Measurements from ENCODE around the gene PACS1. TPM values are rescaled to one million over a fixed set of nuclear protein-coding genes. Genes with fewer than 3 reads are reported as not detected.
A peak's percentile ranks its signal among the peaks of the same experiment; 100 is the strongest.

PACS1 gene
- total RNA-seq, 2 experiments from 2014 or later: 109 TPM

DNA sequence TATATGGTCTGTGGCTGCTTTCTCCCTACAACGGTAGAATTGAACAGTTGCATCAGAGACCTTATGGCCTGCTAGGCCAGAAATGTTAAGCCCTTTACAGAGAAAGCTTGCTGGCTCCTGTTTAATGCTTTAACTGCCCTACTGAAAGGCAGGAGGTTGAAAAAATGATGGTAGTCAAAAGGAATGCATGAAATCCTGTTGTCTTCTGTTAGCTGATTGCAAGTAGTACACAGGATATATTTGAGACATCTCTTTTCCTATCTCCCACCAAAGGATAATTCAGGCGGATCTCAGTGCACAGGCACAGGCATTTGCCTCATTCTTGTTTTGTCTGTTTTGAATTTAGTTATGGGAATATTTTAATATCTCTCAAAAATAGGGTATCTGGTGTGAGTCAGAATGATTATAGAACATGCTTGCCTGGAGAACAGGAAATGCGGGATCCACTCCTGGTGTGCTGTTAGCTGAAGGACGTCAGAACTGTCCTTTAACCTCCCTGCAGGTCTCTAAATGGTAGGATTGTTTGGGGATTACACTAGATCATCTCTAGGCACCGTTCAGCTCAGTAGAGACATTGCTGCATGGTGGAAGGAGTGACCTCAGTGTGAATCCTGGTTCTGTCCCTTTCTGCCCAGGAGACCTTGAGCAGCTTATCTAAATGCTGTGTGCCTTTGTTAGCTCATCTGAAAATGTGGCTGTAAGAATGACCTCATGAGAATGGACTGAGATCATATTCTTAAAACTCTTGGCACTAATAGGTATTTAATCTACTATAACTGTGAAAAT, 49.5 kb downstream of the PACS1 start:
- Mint-ChIP-seq H3K4me3 (no peak overlapping the region), H3K27ac (no peak overlapping the region), H3K36me3 (ENCODE audit: low read depth) (peaks cover 7% of the 10 kb centered on the region), H3K4me1 (peaks cover 81% of the 10 kb centered on the region), H3K27me3 (no peaks in the 10 kb centered on the region), H3K9me3 (no peaks in the 10 kb centered on the region)
- DNase-seq: no peak
- ChIA-PET CTCF (interaction anchor here (0.7 to 1.9 kb wide), 5 partner anchors 12 to 44 kb away, joined by 3 to 7 read pairs (median 5); no protein-coding TSS in a partner anchor), POLR2A (interaction anchor here (0.6 kb wide), 1 partner anchor 64 kb away, joined by 3 read pairs; no protein-coding TSS in a partner anchor)

DNA sequence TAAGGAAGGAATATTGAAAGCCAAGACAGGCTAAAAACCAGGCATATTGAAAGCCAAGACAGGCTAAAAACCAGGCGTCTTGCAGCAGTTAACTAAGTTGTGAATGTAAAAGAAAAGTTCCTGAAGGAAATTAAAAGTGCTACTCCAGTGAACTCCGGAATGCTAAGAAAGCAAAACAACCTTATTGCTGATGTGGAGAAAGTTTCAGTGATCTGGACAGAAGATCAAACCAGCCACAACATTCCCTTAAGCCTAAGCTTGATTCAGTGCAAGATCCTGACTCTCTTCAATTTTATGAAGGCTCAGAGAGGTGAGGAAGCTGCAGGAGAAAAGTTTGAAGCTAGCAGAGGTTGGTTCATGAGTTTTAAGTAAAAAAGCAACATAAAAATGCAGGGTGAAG, 51.4 kb downstream of the PACS1 start:
- Mint-ChIP-seq H3K4me1 (peaks cover 81% of the 10 kb centered on the region), H3K4me3 (no peak overlapping the region), H3K27ac (no peak overlapping the region), H3K36me3 (ENCODE audit: low read depth) (peaks cover 7% of the 10 kb centered on the region), H3K9me3 (no peaks in the 10 kb centered on the region), H3K27me3 (no peaks in the 10 kb centered on the region)
- ChIA-PET POLR2A (no interaction called here), CTCF (interaction anchor here (1.2 kb wide), 1 partner anchor 18 kb away, joined by 3 read pairs; no protein-coding TSS in a partner anchor)
- DNase-seq: no peak

DNA sequence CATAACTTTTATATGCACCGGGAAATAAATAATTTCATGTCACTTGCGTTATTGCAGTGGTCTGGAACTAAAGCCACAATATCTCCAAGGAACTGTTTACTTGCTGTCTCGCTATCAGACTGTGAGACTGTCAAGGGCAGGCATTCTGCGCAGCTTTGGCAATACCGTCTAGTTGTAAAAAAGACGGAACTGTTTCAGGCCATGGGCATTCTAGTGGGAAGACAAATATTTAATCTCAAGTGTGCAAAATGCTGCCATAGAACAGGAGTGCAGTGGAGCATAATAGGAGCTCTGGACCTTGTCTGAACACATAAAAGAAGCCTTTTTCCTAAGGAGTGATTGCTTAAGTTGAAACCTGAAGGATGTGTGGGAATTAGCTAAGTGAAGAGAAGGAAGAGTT, 53.8 kb downstream of the PACS1 start:
- Mint-ChIP-seq H3K27me3 (no peaks in the 10 kb centered on the region), H3K36me3 (ENCODE audit: low read depth) (peaks cover 5% of the 10 kb centered on the region), H3K4me1 (peaks cover 74% of the 10 kb centered on the region), H3K27ac (no peak overlapping the region), H3K4me3 (no peak overlapping the region), H3K9me3 (no peaks in the 10 kb centered on the region)
- CTCF ChIA-PET: interaction anchor here (0.6 to 1.4 kb wide), 2 partner anchors 11 to 20 kb away, joined by 3 to 4 read pairs; no protein-coding TSS in a partner anchor
- DNase-seq: no peak
- POLR2A ChIA-PET: no interaction called here

DNA sequence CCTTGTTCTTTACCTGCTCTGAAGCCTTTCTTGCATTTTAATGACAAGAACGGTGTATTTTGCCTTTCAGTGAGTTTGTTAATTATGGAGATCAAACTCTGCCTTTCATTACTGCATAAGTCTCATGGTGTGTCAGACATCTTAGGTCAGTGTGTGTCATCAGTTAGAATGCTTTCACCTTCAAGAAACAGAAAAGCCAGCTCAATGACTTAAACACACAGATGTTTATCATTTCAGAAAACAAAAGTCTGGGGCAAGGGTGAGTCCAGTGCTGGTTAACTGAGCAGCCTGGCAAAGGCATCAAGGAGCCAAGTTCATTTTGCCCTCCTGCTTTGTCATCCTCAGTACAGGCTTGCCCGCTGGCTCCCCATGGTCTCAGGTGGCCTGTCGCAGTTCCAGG, 54.5 kb downstream of the PACS1 start:
- Mint-ChIP-seq H3K9me3 (no peaks in the 10 kb centered on the region), H3K27me3 (no peaks in the 10 kb centered on the region), H3K4me1 (peaks cover 67% of the 10 kb centered on the region), H3K36me3 (ENCODE audit: low read depth) (peaks cover 5% of the 10 kb centered on the region), H3K27ac (peak overlapping the region; percentile 26), H3K4me3 (no peak overlapping the region)
- ChIA-PET POLR2A (no interaction called here), CTCF (interaction anchor here (0.6 to 1.4 kb wide), 2 partner anchors 11 to 21 kb away, joined by 3 to 4 read pairs; no protein-coding TSS in a partner anchor)
- no peak for DNase-seq

DNA sequence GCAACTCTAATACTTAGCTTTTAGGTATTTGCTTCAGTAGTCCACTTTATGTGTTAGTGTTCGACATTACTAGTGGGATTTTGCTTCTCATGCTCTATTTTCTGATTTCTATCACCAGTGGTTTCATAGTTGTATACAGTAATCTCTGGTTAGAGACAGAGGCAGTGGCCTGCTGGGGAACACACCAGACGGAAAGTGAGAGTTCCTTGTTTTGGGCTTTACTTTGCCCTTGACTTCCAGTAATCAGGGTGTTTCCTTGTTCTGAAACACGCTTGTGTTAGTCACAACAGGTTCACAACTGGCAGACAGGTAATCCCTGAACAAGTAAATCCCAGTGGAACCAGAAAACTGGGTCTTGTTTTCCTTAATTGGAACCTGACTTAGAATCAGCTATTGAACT, 56.0 kb downstream of the PACS1 start:
- POLR2A ChIA-PET: no interaction called here
- peaks cover 66% of the 10 kb centered on the region for H3K4me1 Mint-ChIP-seq
- H3K36me3 Mint-ChIP-seq (ENCODE audit: low read depth): peaks cover 1% of the 10 kb centered on the region
- no peak for DNase-seq
- CTCF ChIA-PET: interaction anchor here (0.9 to 2.6 kb wide), 4 partner anchors 10 to 58 kb away, joined by 3 to 7 read pairs (median 4); no protein-coding TSS in a partner anchor
- peak overlapping the region; percentile 95 for H3K27ac Mint-ChIP-seq
- H3K27me3 Mint-ChIP-seq: no peaks in the 10 kb centered on the region
- H3K4me3 Mint-ChIP-seq: peak overlapping the region; percentile 63
- no peaks in the 10 kb centered on the region for H3K9me3 Mint-ChIP-seq

DNA sequence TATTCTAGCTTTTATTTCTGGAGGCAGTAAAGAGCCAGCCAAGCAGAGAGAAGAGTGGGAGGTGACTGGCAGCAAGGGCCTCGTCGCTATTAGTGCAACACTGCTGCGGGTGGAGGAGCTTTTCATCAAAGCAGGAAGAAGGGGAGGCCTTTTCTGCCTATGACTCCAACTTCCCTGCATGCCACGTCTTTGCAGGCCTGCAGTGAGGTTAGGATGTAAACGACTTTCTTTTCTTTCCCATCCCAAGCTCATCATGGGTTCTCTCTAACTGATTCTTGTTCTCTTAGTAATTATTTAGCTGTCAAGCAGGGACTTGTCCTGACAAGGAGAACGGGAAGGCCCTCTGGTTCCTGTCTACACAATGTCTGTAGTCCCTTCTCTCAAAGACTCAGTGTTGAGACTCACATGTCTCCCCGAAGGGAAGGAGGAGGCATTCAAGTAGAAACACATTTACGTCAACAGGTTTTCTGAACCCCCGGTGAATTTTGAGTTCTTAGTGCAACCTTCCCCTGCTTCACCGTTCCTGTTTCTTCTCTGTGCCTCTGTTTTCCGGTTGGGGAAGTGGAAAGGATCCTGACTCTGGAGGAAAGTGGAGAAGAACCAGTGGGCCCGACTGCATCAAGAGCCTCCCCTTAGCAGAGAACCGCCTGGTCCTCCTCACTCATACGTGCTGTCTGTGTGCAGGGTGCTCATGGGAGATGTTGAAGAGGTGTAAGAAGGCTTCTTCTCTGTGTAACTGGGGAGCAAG, 56.9 kb downstream of the PACS1 start:
- Mint-ChIP-seq H3K4me3 (peak overlapping the region; percentile 63), H3K36me3 (ENCODE audit: low read depth) (no peaks in the 10 kb centered on the region), H3K4me1 (peaks cover 68% of the 10 kb centered on the region), H3K9me3 (no peaks in the 10 kb centered on the region), H3K27ac (peak overlapping the region; percentile 95), H3K27me3 (no peaks in the 10 kb centered on the region)
- ChIA-PET CTCF (interaction anchor here (0.7 to 2.6 kb wide), 6 partner anchors 8 to 59 kb away, joined by 3 to 7 read pairs (median 4); no protein-coding TSS in a partner anchor), POLR2A (no interaction called here)
- peak; percentile 70 for DNase-seq

DNA sequence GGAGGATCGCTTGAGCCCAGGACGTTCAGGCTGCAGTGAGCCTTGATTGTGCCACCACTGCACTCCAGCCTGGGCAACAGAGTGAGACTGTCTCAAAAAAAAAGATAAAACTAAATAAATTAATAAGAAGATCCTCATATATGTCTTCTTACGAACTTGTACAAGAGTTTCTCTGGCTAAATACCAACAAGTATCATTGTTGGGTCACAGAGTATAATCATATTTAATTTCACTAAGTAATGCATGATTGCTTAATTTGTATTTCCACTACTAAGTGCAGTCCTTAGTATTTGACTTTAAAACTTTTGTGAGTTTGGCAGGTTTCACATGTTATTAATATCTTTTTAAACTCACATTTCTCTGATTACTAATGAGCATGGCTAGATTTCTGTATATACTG, 60.9 kb downstream of the PACS1 start:
- H3K4me3 Mint-ChIP-seq: no peak overlapping the region
- H3K27ac Mint-ChIP-seq: no peak overlapping the region
- CTCF ChIA-PET: no interaction called here
- H3K4me1 Mint-ChIP-seq: peaks cover 52% of the 10 kb centered on the region
- no peaks in the 10 kb centered on the region for H3K27me3 Mint-ChIP-seq
- POLR2A ChIA-PET: no interaction called here
- DNase-seq: no peak
- no peaks in the 10 kb centered on the region for H3K36me3 Mint-ChIP-seq (ENCODE audit: low read depth)
- H3K9me3 Mint-ChIP-seq: no peaks in the 10 kb centered on the region

DNA sequence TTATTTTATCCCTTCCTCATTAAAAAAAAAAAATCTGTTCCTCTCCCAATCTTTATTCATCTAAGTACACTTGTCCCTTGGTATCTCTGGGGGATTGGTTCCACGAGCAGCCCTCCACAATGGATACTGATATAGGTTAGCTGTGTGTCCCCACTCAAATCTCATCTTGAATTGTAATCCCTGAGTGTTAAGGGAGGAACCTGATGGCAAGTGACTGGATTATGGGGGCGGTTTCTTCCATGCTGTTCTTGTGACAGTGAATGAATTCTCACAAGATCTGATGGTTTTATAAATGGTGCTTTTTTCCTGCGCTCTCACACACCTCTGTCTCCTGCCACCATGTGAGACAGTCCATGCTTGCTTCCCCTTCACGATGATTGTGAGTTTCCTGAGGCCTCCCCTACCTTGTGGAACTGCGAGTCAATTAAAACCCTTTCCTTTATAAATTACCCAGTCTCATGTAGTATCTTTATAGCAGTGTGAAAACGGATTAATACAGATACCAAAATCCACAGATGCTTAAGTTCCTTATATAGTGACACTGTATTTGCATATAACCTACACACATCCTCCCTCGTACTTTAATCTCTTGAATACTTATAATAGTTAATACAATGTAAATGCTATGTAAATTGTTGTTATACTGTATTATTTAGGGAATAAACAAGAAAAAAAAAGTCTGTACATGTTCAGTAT, 62.0 kb downstream of the PACS1 start:
- Mint-ChIP-seq H3K27me3 (no peaks in the 10 kb centered on the region), H3K27ac (no peak overlapping the region), H3K4me3 (no peak overlapping the region), H3K4me1 (peaks cover 47% of the 10 kb centered on the region), H3K36me3 (ENCODE audit: low read depth) (no peaks in the 10 kb centered on the region), H3K9me3 (no peaks in the 10 kb centered on the region)
- POLR2A ChIA-PET: no interaction called here
- no peak for DNase-seq
- CTCF ChIA-PET: no interaction called here

DNA sequence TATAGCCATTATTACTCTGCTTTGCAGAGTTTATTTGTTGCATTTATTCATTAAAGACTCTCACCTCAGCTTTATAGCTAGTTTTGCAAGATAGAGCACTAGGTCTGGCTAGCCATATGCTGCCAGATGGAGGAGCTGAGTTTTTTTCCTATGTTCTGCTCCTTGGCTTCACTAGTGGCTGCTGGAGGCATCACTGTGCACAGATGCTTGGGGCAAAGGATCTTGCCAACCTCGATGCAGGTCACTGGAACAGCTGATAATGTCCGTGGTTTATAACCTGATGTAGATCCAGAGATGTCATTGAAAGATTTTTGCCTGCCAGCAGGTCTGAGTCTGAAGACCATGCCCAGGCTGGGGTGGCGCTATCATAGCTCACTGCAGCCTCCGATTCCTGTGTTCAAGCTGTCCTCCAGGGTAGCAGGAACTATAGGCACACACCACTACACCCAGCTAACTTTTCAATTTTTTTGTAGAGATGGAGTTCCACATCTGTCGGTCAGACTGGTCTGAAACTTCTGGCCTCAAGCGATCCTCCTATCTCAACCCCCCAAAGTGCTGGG, 63.2 kb downstream of the PACS1 start:
- no peak for DNase-seq
- H3K27ac Mint-ChIP-seq: peak overlapping the region; percentile 41
- no peaks in the 10 kb centered on the region for H3K9me3 Mint-ChIP-seq
- H3K27me3 Mint-ChIP-seq: no peaks in the 10 kb centered on the region
- ChIA-PET POLR2A (no interaction called here), CTCF (interaction anchor here (1.1 to 1.4 kb wide), 2 partner anchors 15 to 65 kb away, joined by 3 to 4 read pairs; no protein-coding TSS in a partner anchor)
- no peak overlapping the region for H3K4me3 Mint-ChIP-seq
- no peaks in the 10 kb centered on the region for H3K36me3 Mint-ChIP-seq (ENCODE audit: low read depth)
- H3K4me1 Mint-ChIP-seq: peaks cover 42% of the 10 kb centered on the region

DNA sequence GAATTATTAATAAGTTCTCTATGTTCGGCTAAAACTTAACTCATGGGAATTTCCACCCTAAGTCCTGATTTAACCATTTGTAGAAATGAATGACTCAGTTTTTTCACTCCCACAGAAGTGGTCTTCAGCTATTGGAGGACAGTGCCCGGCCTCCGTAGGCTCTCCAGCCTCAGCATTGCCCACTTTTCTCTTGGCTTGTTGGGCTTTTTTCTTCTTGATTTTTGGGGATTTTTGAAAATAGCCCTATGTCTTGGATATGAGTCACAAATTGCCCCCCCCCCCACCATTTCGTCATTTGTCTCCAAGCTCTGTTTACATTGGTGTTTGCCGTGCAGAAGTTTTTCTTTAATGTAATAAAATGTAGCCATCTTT, 66.7 kb downstream of the PACS1 start:
- no peak for DNase-seq
- peaks cover 33% of the 10 kb centered on the region for H3K4me1 Mint-ChIP-seq
- no peaks in the 10 kb centered on the region for H3K9me3 Mint-ChIP-seq
- CTCF ChIA-PET: interaction anchor here (0.6 to 1.7 kb wide), 2 partner anchors 21 to 122 kb away, joined by 5 read pairs; no protein-coding TSS in a partner anchor
- peaks cover 2% of the 10 kb centered on the region for H3K36me3 Mint-ChIP-seq (ENCODE audit: low read depth)
- H3K27me3 Mint-ChIP-seq: no peaks in the 10 kb centered on the region
- H3K4me3 Mint-ChIP-seq: no peak overlapping the region
- POLR2A ChIA-PET: interaction anchor here (0.7 kb wide), 1 partner anchor 65 kb away, joined by 4 read pairs; no protein-coding TSS in a partner anchor
- H3K27ac Mint-ChIP-seq: no peak overlapping the region

DNA sequence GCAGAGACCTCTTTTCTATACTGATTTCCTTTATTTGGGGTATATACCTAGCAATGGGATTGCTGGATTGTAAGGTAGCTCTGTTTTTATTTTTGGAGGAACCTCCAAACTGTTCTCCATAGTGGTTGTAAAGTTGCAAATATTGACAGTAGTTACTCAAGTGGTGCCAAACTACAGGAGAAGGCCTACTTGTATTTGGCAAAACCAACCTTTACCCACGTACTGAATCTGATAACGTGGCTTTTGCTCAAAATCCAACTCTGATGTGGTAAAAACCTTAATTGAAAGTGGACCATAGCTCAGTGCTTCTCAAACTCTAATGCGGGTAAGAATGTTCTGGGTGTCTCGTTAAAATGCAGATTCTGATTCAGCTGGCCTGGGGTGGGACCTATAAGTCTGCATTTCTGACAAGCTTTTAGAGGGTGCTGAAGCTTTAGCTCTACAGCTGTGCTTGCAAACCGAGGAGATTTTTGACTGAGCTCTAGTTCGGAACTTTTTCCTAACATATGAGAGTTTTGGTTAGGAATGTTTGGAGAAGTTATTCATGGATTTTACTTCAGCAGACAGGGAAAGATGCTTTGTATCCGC, 69.8 kb downstream of the PACS1 start:
- ChIA-PET CTCF (interaction anchor here (1.0 kb wide), 1 partner anchor 95 kb away, joined by 3 read pairs; no protein-coding TSS in a partner anchor), POLR2A (no interaction called here)
- no peak for DNase-seq
- no peaks in the 10 kb centered on the region for H3K9me3 Mint-ChIP-seq
- peaks cover 9% of the 10 kb centered on the region for H3K36me3 Mint-ChIP-seq (ENCODE audit: low read depth)
- peaks cover 27% of the 10 kb centered on the region for H3K4me1 Mint-ChIP-seq
- H3K27me3 Mint-ChIP-seq: no peaks in the 10 kb centered on the region
- H3K27ac Mint-ChIP-seq: no peak overlapping the region
- no peak overlapping the region for H3K4me3 Mint-ChIP-seq

Measured in activated CD4-positive, alpha-beta T cell treated with anti-CD3 and anti-CD28 coated beads, Interleukin-2, amount 10 ng/mL, durations not matched to agents 7 days and 5 days (primary cell).